Activated CD4-positive, alpha-beta memory T cell treated with anti-CD3 and anti-CD28 coated beads, Interleukin-2, amount 10 ng/mL, durations not matched to agents 7 days and 5 days (primary cell): ENCODE data around the gene DROSHA. TPM values are rescaled to one million over a fixed set of nuclear protein-coding genes. Genes with fewer than 3 reads are reported as not detected.

ENCODE experiments used
- CTCF ChIA-PET: fragments of 350-600 bp; sonication (Branson Sonifier 250); formaldehyde crosslinking; loops from one replicate; lab custom pipeline; 2021; ENCODE audit warnings: antibody characterized with exemption, inconsistent platforms; lab: Charles Lee
- POLR2A ChIA-PET: fragments of 350-600 bp; sonication (Branson Sonifier 250); formaldehyde crosslinking; loops from one replicate; lab custom pipeline; 2021; ENCODE audit warnings: antibody characterized with exemption; lab: Charles Lee
- DNase-seq: peaks from one replicate; pipeline ENCODE4 v3.0.0-alpha.2; 2020
- H3K27ac Mint-ChIP-seq: one replicate; pipeline ENCODE4 v1.8.0; 2021; ENCODE audit warnings: mild to moderate bottlenecking, mixed read lengths
- H3K27me3 Mint-ChIP-seq: one replicate; pipeline ENCODE4 v1.8.0; 2021; ENCODE audit warnings: mixed read lengths
- H3K36me3 Mint-ChIP-seq: one replicate; pipeline ENCODE4 v1.8.0; 2021; ENCODE audit warnings: low read depth, mixed read lengths
- H3K4me1 Mint-ChIP-seq: one replicate; pipeline ENCODE4 v1.8.0; 2021; ENCODE audit warnings: mixed read lengths
- H3K4me3 Mint-ChIP-seq: one replicate; pipeline ENCODE4 v1.8.0; 2021; ENCODE audit warnings: mild to moderate bottlenecking, mixed read lengths
- H3K9me3 Mint-ChIP-seq: one replicate; pipeline ENCODE4 v1.8.0; 2021; ENCODE audit warnings: mixed read lengths
- total RNA-seq, 2 experiments: library from RNA; stranded (reverse); gene quantifications; one replicate each; pipeline ENCODE4 v1.2.3, GENCODE V29; 2021

DROSHA gene
- total RNA-seq, 2 experiments from 2014 or later: 55.4 to 61.0 TPM

- ChIA-PET CTCF (no interaction called here), POLR2A (no interaction called here)
- Mint-ChIP-seq H3K27me3 (no peaks in the 10 kb centered on the region), H3K36me3 (peaks cover 70% of the 10 kb centered on the region), H3K9me3 (peaks cover 1% of the 10 kb centered on the region), H3K4me3 (no peak overlapping the region), H3K27ac (no peak overlapping the region), H3K4me1 (no peaks in the 10 kb centered on the region)
- no peak for DNase-seq
Measured at GRCh38 chr5:31449962-31450361, 81.9 kb downstream of the DROSHA start.

- H3K36me3 Mint-ChIP-seq: peaks cover 76% of the 10 kb centered on the region
- no peak overlapping the region for H3K27ac Mint-ChIP-seq
- ChIA-PET CTCF (no interaction called here), POLR2A (no interaction called here)
- no peak overlapping the region for H3K4me3 Mint-ChIP-seq
- no peaks in the 10 kb centered on the region for H3K9me3 Mint-ChIP-seq
- DNase-seq: no peak
- no peaks in the 10 kb centered on the region for H3K27me3 Mint-ChIP-seq
- H3K4me1 Mint-ChIP-seq: no peaks in the 10 kb centered on the region
Measured at GRCh38 chr5:31449174-31449573, 82.7 kb downstream of the DROSHA start.

- DNase-seq: no peak
- no peaks in the 10 kb centered on the region for H3K4me1 Mint-ChIP-seq
- no peak overlapping the region for H3K4me3 Mint-ChIP-seq
- H3K36me3 Mint-ChIP-seq: peaks cover 67% of the 10 kb centered on the region
- no peak overlapping the region for H3K27ac Mint-ChIP-seq
- H3K9me3 Mint-ChIP-seq: no peaks in the 10 kb centered on the region
- POLR2A ChIA-PET: no interaction called here
- CTCF ChIA-PET: interaction anchor here (1.1 kb wide), 1 partner anchor 9 kb away, joined by 4 read pairs; no protein-coding TSS in a partner anchor
- H3K27me3 Mint-ChIP-seq: no peaks in the 10 kb centered on the region
Measured at GRCh38 chr5:31445041-31445600, 86.8 kb downstream of the DROSHA start.

GRCh38 chr5:31443572-31443971 lies 88.3 kb downstream of the DROSHA start:
- Mint-ChIP-seq H3K9me3 (no peaks in the 10 kb centered on the region), H3K4me3 (no peak overlapping the region), H3K27me3 (no peaks in the 10 kb centered on the region), H3K27ac (no peak overlapping the region), H3K36me3 (peaks cover 61% of the 10 kb centered on the region), H3K4me1 (no peaks in the 10 kb centered on the region)
- CTCF ChIA-PET: no interaction called here
- no peak for DNase-seq
- POLR2A ChIA-PET: no interaction called here

GRCh38 chr5:31442058-31442745 lies 89.7 kb downstream of the DROSHA start:
- Mint-ChIP-seq H3K27me3 (no peaks in the 10 kb centered on the region), H3K4me1 (no peaks in the 10 kb centered on the region), H3K4me3 (no peak overlapping the region), H3K36me3 (peaks cover 59% of the 10 kb centered on the region), H3K27ac (no peak overlapping the region), H3K9me3 (no peaks in the 10 kb centered on the region)
- ChIA-PET CTCF (interaction anchor here (1.0 kb wide), 1 partner anchor 12 kb away, joined by 3 read pairs; no protein-coding TSS in a partner anchor), POLR2A (no interaction called here)
- no peak for DNase-seq

GRCh38 chr5:31436851-31437250 lies 95.0 kb downstream of the DROSHA start:
- Mint-ChIP-seq H3K27ac (no peak overlapping the region), H3K4me3 (no peak overlapping the region), H3K36me3 (peaks cover 55% of the 10 kb centered on the region), H3K4me1 (no peaks in the 10 kb centered on the region), H3K9me3 (no peaks in the 10 kb centered on the region), H3K27me3 (no peaks in the 10 kb centered on the region)
- no peak for DNase-seq
- CTCF ChIA-PET: interaction anchor here (0.7 kb wide), 1 partner anchor 390 kb away, joined by 3 read pairs; no protein-coding TSS in a partner anchor
- POLR2A ChIA-PET: no interaction called here

GRCh38 chr5:31435730-31436129 lies 96.2 kb downstream of the DROSHA start:
- H3K4me3 Mint-ChIP-seq: no peak overlapping the region
- POLR2A ChIA-PET: no interaction called here
- no peaks in the 10 kb centered on the region for H3K9me3 Mint-ChIP-seq
- CTCF ChIA-PET: interaction anchor here (1.4 kb wide), 1 partner anchor 9 kb away, joined by 4 read pairs; no protein-coding TSS in a partner anchor
- H3K36me3 Mint-ChIP-seq: peaks cover 57% of the 10 kb centered on the region
- DNase-seq: no peak
- H3K27me3 Mint-ChIP-seq: no peaks in the 10 kb centered on the region
- H3K27ac Mint-ChIP-seq: no peak overlapping the region
- peaks cover 4% of the 10 kb centered on the region for H3K4me1 Mint-ChIP-seq

- ChIA-PET POLR2A (no interaction called here), CTCF (interaction anchor here (1.4 kb wide), 1 partner anchor 10 kb away, joined by 4 read pairs; no protein-coding TSS in a partner anchor)
- H3K4me1 Mint-ChIP-seq: peaks cover 10% of the 10 kb centered on the region
- H3K27me3 Mint-ChIP-seq: no peaks in the 10 kb centered on the region
- no peak overlapping the region for H3K4me3 Mint-ChIP-seq
- H3K27ac Mint-ChIP-seq: no peak overlapping the region
- H3K36me3 Mint-ChIP-seq: peaks cover 61% of the 10 kb centered on the region
- no peak for DNase-seq
- no peaks in the 10 kb centered on the region for H3K9me3 Mint-ChIP-seq
Measured at GRCh38 chr5:31434898-31435297, 97.0 kb downstream of the DROSHA start.

- no peak for DNase-seq
- ChIA-PET CTCF (no interaction called here), POLR2A (no interaction called here)
- Mint-ChIP-seq H3K4me1 (peaks cover 10% of the 10 kb centered on the region), H3K4me3 (no peak overlapping the region), H3K36me3 (peaks cover 51% of the 10 kb centered on the region), H3K27ac (no peak overlapping the region), H3K9me3 (no peaks in the 10 kb centered on the region), H3K27me3 (no peaks in the 10 kb centered on the region)
Measured at GRCh38 chr5:31433229-31433628, 98.7 kb downstream of the DROSHA start.

- H3K36me3 Mint-ChIP-seq: peaks cover 55% of the 10 kb centered on the region
- no peaks in the 10 kb centered on the region for H3K27me3 Mint-ChIP-seq
- ChIA-PET CTCF (no interaction called here), POLR2A (no interaction called here)
- DNase-seq: no peak
- H3K4me3 Mint-ChIP-seq: no peak overlapping the region
- H3K9me3 Mint-ChIP-seq: no peaks in the 10 kb centered on the region
- H3K4me1 Mint-ChIP-seq: peaks cover 12% of the 10 kb centered on the region
- no peak overlapping the region for H3K27ac Mint-ChIP-seq
Measured at GRCh38 chr5:31427724-31428309, 104.1 kb downstream of the DROSHA start.

- Mint-ChIP-seq H3K36me3 (peaks cover 55% of the 10 kb centered on the region), H3K4me1 (peaks cover 12% of the 10 kb centered on the region), H3K4me3 (no peak overlapping the region), H3K27ac (no peak overlapping the region), H3K27me3 (no peaks in the 10 kb centered on the region), H3K9me3 (no peaks in the 10 kb centered on the region)
- CTCF ChIA-PET: no interaction called here
- DNase-seq: no peak
- POLR2A ChIA-PET: no interaction called here
Measured at GRCh38 chr5:31427013-31427723, 104.7 kb downstream of the DROSHA start.

- DNase-seq: no peak
- CTCF ChIA-PET: no interaction called here
- H3K27me3 Mint-ChIP-seq: no peaks in the 10 kb centered on the region
- peaks cover 45% of the 10 kb centered on the region for H3K36me3 Mint-ChIP-seq
- no peak overlapping the region for H3K4me3 Mint-ChIP-seq
- H3K9me3 Mint-ChIP-seq: no peaks in the 10 kb centered on the region
- H3K27ac Mint-ChIP-seq: no peak overlapping the region
- H3K4me1 Mint-ChIP-seq: no peaks in the 10 kb centered on the region
- POLR2A ChIA-PET: no interaction called here
Measured at GRCh38 chr5:31421806-31422586, 109.9 kb downstream of the DROSHA start.
